Calu3 (cell line): Measurements from ENCODE around the gene CXCR2. TPM values are rescaled to one million over a fixed set of nuclear protein-coding genes. Genes with fewer than 3 reads are reported as not detected.

Source experiments
- BruUV-seq: library from RNA; stranded (reverse); fragments of 400-500 nt; replicated peaks from 2 replicates; lab custom pipeline; 2021; lab: Mats Ljungman, UMichigan
- CTCF ChIA-PET: fragments of 300-600 bp; sonication (Branson Sonifier 250); formaldehyde crosslinking; loops from one replicate; lab custom pipeline; 2022; ENCODE audit warnings: antibody characterized with exemption; lab: Charles Lee
- DNase-seq: peaks from one replicate; pipeline ENCODE4 v3.0.0; 2022
- H3K27ac Mint-ChIP-seq: one replicate; pipeline ENCODE4 v1.8.0; 2022; ENCODE audit warnings: mixed read lengths; ENCODE audit not compliant: unreplicated experiment
- H3K27me3 Mint-ChIP-seq: one replicate; pipeline ENCODE4 v1.8.0; 2022; ENCODE audit warnings: mixed read lengths; ENCODE audit not compliant: unreplicated experiment
- H3K36me3 Mint-ChIP-seq: one replicate; pipeline ENCODE4 v1.8.0; 2022; ENCODE audit warnings: mild to moderate bottlenecking, moderate library complexity, mixed read lengths; ENCODE audit not compliant: insufficient read depth, unreplicated experiment
- H3K4me1 Mint-ChIP-seq: one replicate; pipeline ENCODE4 v1.8.0; 2022; ENCODE audit warnings: mild to moderate bottlenecking, low read depth, mixed read lengths; ENCODE audit not compliant: unreplicated experiment
- H3K4me3 Mint-ChIP-seq: one replicate; pipeline ENCODE4 v1.8.0; 2022; ENCODE audit warnings: mild to moderate bottlenecking, low read depth, moderate library complexity, mixed read lengths; ENCODE audit not compliant: unreplicated experiment
- H3K9me3 Mint-ChIP-seq: one replicate; pipeline ENCODE4 v1.8.0; 2022; ENCODE audit warnings: low read depth, mixed read lengths; ENCODE audit not compliant: unreplicated experiment
- intact Hi-C: fragments of 100-400 bp; cut with micrococcal nuclease; formaldehyde crosslinking; loops from one replicate; pipeline ENCODE4 v1.10.0; 2022; ENCODE audit not compliant: unreplicated experiment
- total RNA-seq: library from RNA; stranded (reverse); gene quantifications from 2 replicates; pipeline ENCODE4 v1.2.3, GENCODE V29; 2022
- TF ChIP-seq, protein P1 (sequence below): fragments of 200-600 bp; IDR thresholded peaks from one replicate; pipeline ENCODE4 v1.8.0; 2022; ENCODE audit warnings: antibody characterized with exemption; ENCODE audit not compliant: unreplicated experiment

CXCR2 gene
- total RNA-seq, 1 experiment from 2014 or later: not detected

DNA sequence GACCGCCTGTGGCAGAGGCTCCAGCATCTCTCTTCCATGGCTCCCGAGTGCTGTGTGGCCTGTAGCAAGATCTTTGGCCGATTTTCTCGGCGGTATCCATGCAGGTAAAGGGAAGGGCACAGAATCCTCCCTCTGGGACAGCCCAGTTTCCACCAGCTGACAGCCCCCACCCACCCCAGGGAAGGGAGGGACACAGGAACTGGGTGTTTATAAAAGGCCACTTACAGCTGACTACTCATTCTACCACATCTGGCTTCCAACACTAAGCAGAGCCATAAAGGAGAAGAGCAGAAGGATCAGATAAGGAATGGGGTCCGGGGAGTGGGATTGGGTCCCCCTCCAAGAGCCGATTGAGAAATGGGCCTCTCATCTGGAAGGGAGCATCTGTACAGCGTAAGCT is 36.6 kb upstream of the CXCR2 start:
- no peaks in the 10 kb centered on the region for H3K4me1 Mint-ChIP-seq
- BruUV-seq: no TSS peak
- no peak for DNase-seq
- H3K27ac Mint-ChIP-seq: no peak overlapping the region
- intact Hi-C loops: no loop called here
- CTCF ChIA-PET: no interaction called here
- no peak overlapping the region for H3K4me3 Mint-ChIP-seq
- peaks cover 87% of the 10 kb centered on the region for H3K27me3 Mint-ChIP-seq
- peaks cover 13% of the 10 kb centered on the region for H3K9me3 Mint-ChIP-seq
- no peaks in the 10 kb centered on the region for H3K36me3 Mint-ChIP-seq
- TF ChIP-seq, protein P1, sequence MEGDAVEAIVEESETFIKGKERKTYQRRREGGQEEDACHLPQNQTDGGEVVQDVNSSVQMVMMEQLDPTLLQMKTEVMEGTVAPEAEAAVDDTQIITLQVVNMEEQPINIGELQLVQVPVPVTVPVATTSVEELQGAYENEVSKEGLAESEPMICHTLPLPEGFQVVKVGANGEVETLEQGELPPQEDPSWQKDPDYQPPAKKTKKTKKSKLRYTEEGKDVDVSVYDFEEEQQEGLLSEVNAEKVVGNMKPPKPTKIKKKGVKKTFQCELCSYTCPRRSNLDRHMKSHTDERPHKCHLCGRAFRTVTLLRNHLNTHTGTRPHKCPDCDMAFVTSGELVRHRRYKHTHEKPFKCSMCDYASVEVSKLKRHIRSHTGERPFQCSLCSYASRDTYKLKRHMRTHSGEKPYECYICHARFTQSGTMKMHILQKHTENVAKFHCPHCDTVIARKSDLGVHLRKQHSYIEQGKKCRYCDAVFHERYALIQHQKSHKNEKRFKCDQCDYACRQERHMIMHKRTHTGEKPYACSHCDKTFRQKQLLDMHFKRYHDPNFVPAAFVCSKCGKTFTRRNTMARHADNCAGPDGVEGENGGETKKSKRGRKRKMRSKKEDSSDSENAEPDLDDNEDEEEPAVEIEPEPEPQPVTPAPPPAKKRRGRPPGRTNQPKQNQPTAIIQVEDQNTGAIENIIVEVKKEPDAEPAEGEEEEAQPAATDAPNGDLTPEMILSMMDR: no peak

DNA sequence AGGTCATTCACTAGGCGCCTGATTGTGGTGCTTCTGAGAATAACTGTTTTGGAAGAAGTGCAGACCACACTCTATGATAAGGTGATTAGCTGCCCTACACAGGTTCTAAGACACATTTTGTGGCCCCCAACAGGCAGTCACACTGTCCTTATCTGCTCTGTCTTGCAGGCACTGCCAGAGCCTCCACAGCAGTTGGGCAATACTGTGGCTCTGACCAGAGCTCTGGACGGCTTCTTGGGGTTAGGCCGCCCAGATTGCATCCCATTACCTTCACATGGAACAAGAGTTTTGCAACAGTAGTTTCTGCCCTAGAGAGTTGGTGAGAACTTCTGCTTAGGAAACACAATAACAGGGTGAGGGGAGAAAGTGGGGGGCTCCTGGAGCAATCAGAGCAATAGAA is 34.1 kb upstream of the CXCR2 start:
- Mint-ChIP-seq H3K27ac (no peak overlapping the region), H3K27me3 (peaks cover 70% of the 10 kb centered on the region), H3K36me3 (no peaks in the 10 kb centered on the region), H3K4me1 (no peaks in the 10 kb centered on the region), H3K9me3 (peaks cover 3% of the 10 kb centered on the region), H3K4me3 (no peak overlapping the region)
- TF ChIP-seq, protein P1: no peak
- no peak for DNase-seq
- BruUV-seq: no TSS peak
- intact Hi-C loops: no loop called here
- CTCF ChIA-PET: no interaction called here

DNA sequence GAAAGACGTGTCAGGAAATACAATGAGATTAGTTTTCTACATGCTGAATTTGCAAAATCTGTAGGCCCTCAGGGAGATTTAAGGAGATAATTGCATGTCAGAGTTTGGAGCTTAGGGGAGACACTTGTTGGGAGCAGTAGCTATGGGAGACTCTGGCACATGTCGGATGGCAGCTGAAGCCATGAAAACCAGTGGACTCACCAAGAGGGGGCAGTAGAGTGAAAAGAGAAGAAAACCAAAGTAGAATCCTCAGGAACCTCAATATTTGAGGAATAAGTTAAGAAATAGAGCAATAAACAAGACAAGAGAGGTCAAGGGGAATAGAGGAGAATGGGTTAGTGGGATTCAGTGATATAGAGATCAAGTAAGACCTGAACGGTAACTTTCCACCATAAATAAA is 31.9 kb upstream of the CXCR2 start:
- DNase-seq: no peak
- no peak overlapping the region for H3K27ac Mint-ChIP-seq
- peaks cover 2% of the 10 kb centered on the region for H3K9me3 Mint-ChIP-seq
- CTCF ChIA-PET: no interaction called here
- H3K27me3 Mint-ChIP-seq: peaks cover 59% of the 10 kb centered on the region
- no peaks in the 10 kb centered on the region for H3K36me3 Mint-ChIP-seq
- intact Hi-C loops: no loop called here
- no peaks in the 10 kb centered on the region for H3K4me1 Mint-ChIP-seq
- TF ChIP-seq, protein P1: no peak
- no TSS peak for BruUV-seq
- H3K4me3 Mint-ChIP-seq: no peak overlapping the region

GRCh38 chr2:218095853-218096252 is 30.0 kb upstream of the CXCR2 start:
- Mint-ChIP-seq H3K27ac (no peak overlapping the region), H3K4me1 (peaks cover 13% of the 10 kb centered on the region), H3K36me3 (no peaks in the 10 kb centered on the region), H3K9me3 (peaks cover 5% of the 10 kb centered on the region), H3K27me3 (peaks cover 48% of the 10 kb centered on the region), H3K4me3 (no peak overlapping the region)
- intact Hi-C loops: no loop called here
- CTCF ChIA-PET: no interaction called here
- TF ChIP-seq, protein P1: no peak
- BruUV-seq: no TSS peak
- no peak for DNase-seq
